Neural cell (in vitro differentiated cells): ENCODE measurements around the gene XPA. TPM values are rescaled to one million over a fixed set of nuclear protein-coding genes. Genes with fewer than 3 reads are reported as not detected.

Experiments
- H2AFZ ChIP-seq: fragments of 200-600, 300-800 bp; sonication (generic), shearing (Covaris generic); 2 replicates; pipeline ENCODE4 v1.6.0; 2014; ENCODE audit warnings: low read depth, mild to moderate bottlenecking, antibody characterized with exemption, low read length, moderate library complexity
- H3F3A ChIP-seq: fragments of 200-600 bp; shearing (Covaris generic); 2 replicates; pipeline ENCODE4 v1.6.1; 2016; ENCODE audit warnings: mild to moderate bottlenecking, moderate library complexity, mixed read lengths, antibody characterized with exemption, low read length; ENCODE audit not compliant: insufficient read depth, poor library complexity, severe bottlenecking
- H3K27ac ChIP-seq: fragments of 200-600, 300-800 bp; sonication (generic), shearing (Covaris generic); 2 replicates; pipeline ENCODE4 v1.5.1; 2014; ENCODE audit warnings: mild to moderate bottlenecking, low read length, moderate library complexity
- H3K27me3 ChIP-seq: fragments of 300-800, 200-600 bp; sonication (generic), shearing (Covaris generic); 2 replicates; pipeline ENCODE4 v1.6.0; 2014; ENCODE audit warnings: mild to moderate bottlenecking, low read depth, low read length, moderate library complexity; ENCODE audit not compliant: insufficient read depth
- H3K36me3 ChIP-seq: fragments of 300-800, 200-600 bp; sonication (generic), shearing (Covaris generic); 2 replicates; pipeline ENCODE4 v1.5.1; 2014; ENCODE audit warnings: mild to moderate bottlenecking, antibody characterized with exemption, low read length, moderate library complexity; ENCODE audit not compliant: insufficient read depth
- H3K4me2 ChIP-seq: fragments of 300-800, 200-600 bp; sonication (generic), shearing (Covaris generic); 2 replicates; pipeline ENCODE4 v1.6.0; 2014; ENCODE audit warnings: mild to moderate bottlenecking, low read length
- H3K4me3 ChIP-seq: fragments of 300-800, 200-600 bp; sonication (generic), shearing (Covaris generic); 2 replicates; pipeline ENCODE4 v1.5.1; 2014; ENCODE audit warnings: mild to moderate bottlenecking, low read length, moderate library complexity
- H3K79me2 ChIP-seq: fragments of 200-600 bp; shearing (Covaris generic); replicated peaks from 2 replicates; pipeline ENCODE4 v1.6.0; 2014; ENCODE audit warnings: mild to moderate bottlenecking, low read length, moderate library complexity; ENCODE audit not compliant: insufficient read depth
- H3K9ac ChIP-seq: fragments of 300-800, 200-600 bp; sonication (generic), shearing (Covaris generic); 2 replicates; pipeline ENCODE4 v1.6.1; 2016; ENCODE audit warnings: mild to moderate bottlenecking, low read length, mixed read lengths
- H3K9me2 ChIP-seq: fragments of 200-600 bp; shearing (Covaris generic); 2 replicates; pipeline ENCODE4 v1.6.1; 2016; ENCODE audit warnings: mild to moderate bottlenecking, low read length, mixed read lengths; ENCODE audit not compliant: insufficient read depth
- H3K9me3 ChIP-seq: fragments of 200-600, 300-800 bp; sonication (generic), shearing (Covaris generic); 2 replicates; pipeline ENCODE4 v1.6.1; 2016; ENCODE audit warnings: mild to moderate bottlenecking, mixed run types, low read length, moderate library complexity, mixed read lengths
- H4K20me1 ChIP-seq: fragments of 200-600 bp; shearing (Covaris generic); 2 replicates; pipeline ENCODE4 v1.6.1; 2016; ENCODE audit warnings: mild to moderate bottlenecking, mixed run types; ENCODE audit not compliant: insufficient read depth
- CTCF ChIP-seq: fragments of 450-650 bp; IDR thresholded peaks from 2 replicates; pipeline ENCODE4 v1.5.1; 2014; ENCODE audit warnings: antibody characterized with exemption, mild to moderate bottlenecking, moderate library complexity; ENCODE audit not compliant: poor library complexity, severe bottlenecking
- EP300 ChIP-seq: fragments of 450-650 bp; conservative IDR thresholded peaks from 2 replicates; pipeline ENCODE4 v1.6.1; 2014; ENCODE audit warnings: antibody characterized with exemption, mild to moderate bottlenecking, moderate library complexity; ENCODE audit not compliant: poor library complexity, severe bottlenecking
- EZH2 ChIP-seq: fragments of 200-600, 300-800 bp; shearing (Covaris generic), sonication (generic); IDR thresholded peaks from 2 replicates; pipeline ENCODE4 v1.6.1; 2014; ENCODE audit warnings: antibody characterized with exemption, low read length, borderline replicate concordance, mild to moderate bottlenecking; ENCODE audit not compliant: insufficient read depth, poor library complexity, severe bottlenecking
- MXI1 ChIP-seq: fragments of 450-650 bp; conservative IDR thresholded peaks from 2 replicates; pipeline ENCODE4 v1.6.1; 2014; ENCODE audit warnings: antibody characterized with exemption, mild to moderate bottlenecking; ENCODE audit not compliant: poor library complexity, severe bottlenecking
- POLR2AphosphoS5 ChIP-seq: IDR thresholded peaks from 2 replicates; pipeline ENCODE4 v1.6.1; 2012
- RAD21 ChIP-seq: fragments of 450-650 bp; conservative IDR thresholded peaks from 2 replicates; pipeline ENCODE4 v1.6.1; 2014; ENCODE audit warnings: antibody characterized with exemption, mild to moderate bottlenecking, moderate library complexity
- REST ChIP-seq: IDR thresholded peaks from 2 replicates; pipeline ENCODE4 v1.6.1; 2012; ENCODE audit warnings: borderline replicate concordance
- SMC3 ChIP-seq: fragments of 450-650 bp; conservative IDR thresholded peaks from 2 replicates; pipeline ENCODE4 v1.6.1; 2014; ENCODE audit warnings: antibody characterized with exemption, mild to moderate bottlenecking, moderate library complexity; ENCODE audit not compliant: poor library complexity
- TAF1 ChIP-seq: IDR thresholded peaks from 2 replicates; pipeline ENCODE4 v1.6.1; 2012; ENCODE audit warnings: low read depth
- polyA plus RNA-seq: library from polyadenylated mRNA; depleted of rRNA; stranded (reverse); fragments of >200 nt; gene quantifications from 2 replicates; pipeline ENCODE4 v1.2.3, GENCODE V29; 2014

Gene XPA
- polyA plus RNA-seq, 1 donor from 2014 or later = 34.5 TPM

- H3K4me3 ChIP-seq = no peak overlapping the region
Observed at GRCh38 chr9:97651646-97652045, 45.5 kb downstream of the XPA start.

GRCh38 chr9:97647996-97648395 is 49.1 kb downstream of the XPA start:
- H3K36me3 ChIP-seq = peaks cover 11% of the 10 kb centered on the region
- no peaks in the 10 kb centered on the region for H3K79me2 ChIP-seq
- no peak for TF ChIP-seq EZH2
- no peak for TF ChIP-seq EP300
- H4K20me1 ChIP-seq = no peaks in the 10 kb centered on the region
- no peak overlapping the region for H3K4me2 ChIP-seq
- no peak overlapping the region for H3K9ac ChIP-seq
- no peaks in the 10 kb centered on the region for H3F3A ChIP-seq
- H3K9me3 ChIP-seq = no peaks in the 10 kb centered on the region
- no peaks in the 10 kb centered on the region for H3K9me2 ChIP-seq
- H2AFZ ChIP-seq = no peak overlapping the region
- H3K27ac ChIP-seq = no peak overlapping the region
- H3K27me3 ChIP-seq = no peaks in the 10 kb centered on the region
- no peak overlapping the region for H3K4me3 ChIP-seq

More at GRCh38 chr9:97651646-97652045, 45.5 kb downstream of the XPA start:
- Histone ChIP-seq H3K79me2 (no peaks in the 10 kb centered on the region), H3K9me2 (no peaks in the 10 kb centered on the region), H3K9ac (no peak overlapping the region), H3K27ac (no peak overlapping the region), H4K20me1 (no peaks in the 10 kb centered on the region), H3F3A (no peaks in the 10 kb centered on the region), H3K27me3 (no peaks in the 10 kb centered on the region), H3K9me3 (no peaks in the 10 kb centered on the region), H3K36me3 (peaks cover 14% of the 10 kb centered on the region), H2AFZ (no peak overlapping the region), H3K4me2 (no peak overlapping the region)
- TF ChIP-seq REST (no peak), EP300 (no peak), EZH2 (no peak), MXI1 (no peak), CTCF (no peak), RAD21 (no peak), POLR2AphosphoS5 (no peak), TAF1 (no peak), SMC3 (no peak)

GRCh38 chr9:97645720-97646119 is 51.4 kb downstream of the XPA start:
- Histone ChIP-seq H3K4me3 (no peak overlapping the region), H3K9ac (no peak overlapping the region), H3K9me3 (no peaks in the 10 kb centered on the region), H3K79me2 (peaks cover 5% of the 10 kb centered on the region), H2AFZ (no peak overlapping the region), H3K27me3 (no peaks in the 10 kb centered on the region), H4K20me1 (no peaks in the 10 kb centered on the region), H3K36me3 (peaks cover 16% of the 10 kb centered on the region), H3K9me2 (no peaks in the 10 kb centered on the region), H3K4me2 (no peak overlapping the region), H3K27ac (no peak overlapping the region), H3F3A (no peaks in the 10 kb centered on the region)
- TF ChIP-seq EP300 (no peak), POLR2AphosphoS5 (no peak), CTCF (no peak), RAD21 (no peak), SMC3 (no peak), EZH2 (no peak)
